Measurements from ENCODE around the gene USP43.

DNA sequence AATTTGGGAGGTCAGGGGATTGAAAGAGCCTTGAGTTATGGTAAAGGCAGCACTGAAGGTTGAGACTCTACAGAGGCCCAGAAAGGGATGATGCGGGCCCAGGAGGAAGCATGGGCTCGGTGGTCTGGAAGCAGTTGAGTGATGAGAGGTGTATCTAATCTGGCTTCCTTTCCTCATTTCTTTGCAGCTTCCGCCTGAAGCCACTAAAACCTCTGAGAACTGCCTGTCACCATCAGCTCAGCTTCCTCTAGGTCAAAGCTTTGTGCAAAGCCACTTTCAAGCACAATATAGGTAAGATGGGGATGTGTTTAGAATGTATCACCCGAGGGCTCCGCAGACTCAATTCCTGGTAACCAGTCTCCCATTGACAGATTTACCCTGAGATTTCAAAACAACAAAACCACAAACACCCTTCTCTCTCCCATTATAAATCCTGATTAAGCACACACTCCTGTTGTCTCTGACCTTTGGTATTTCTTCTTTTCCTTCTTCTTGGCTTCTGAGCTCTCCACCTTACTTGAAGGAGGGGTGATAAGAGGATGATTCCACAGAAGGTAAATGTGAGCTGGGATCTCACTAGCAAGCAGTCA is 21.2 kb downstream of the USP43 start:
- TF ChIP-seq POLR2AphosphoS5 (IDR thresholded peaks at IDR 0.05; ENCODE audit: borderline replicate concordance, low read depth, low read length) (no peak), EZH2 (IDR thresholded peaks at IDR 0.05) (no peak), FOXP2 (optimal IDR thresholded peaks at IDR 0.05; ENCODE audit: control extremely low read depth, extremely low read length, insufficient read depth) (no peak)

Measured in SK-N-MC (cell line).